GM12891 (cell line): Measurements from ENCODE around the gene ZFAND3.

Experiments
- DNase-seq: peaks from one replicate; pipeline ENCODE4 v3.0.0; 2011; ENCODE audit warnings: low spot score; ENCODE audit not compliant: insufficient read length
- FAIRE-seq: peaks from 2 replicates; lab custom pipeline; 2011; peaks lifted over from hg19 to GRCh38; lab: Jason Lieb, UNC
- PAX5 ChIP-seq: IDR thresholded peaks from 2 replicates; pipeline ENCODE4 v1.6.1; 2011; ENCODE audit warnings: low read length, moderate library complexity, mild to moderate bottlenecking; ENCODE audit not compliant: insufficient read depth, severe bottlenecking
- POLR2A ChIP-seq: IDR thresholded peaks from 2 replicates; pipeline ENCODE4 v1.6.1; 2011; ENCODE audit warnings: low read depth, low read length, control low read depth
- POLR2AphosphoS5 ChIP-seq: IDR thresholded peaks from 2 replicates; pipeline ENCODE4 v1.6.1; 2011; ENCODE audit warnings: low read depth, low read length, control low read depth
- POU2F2 ChIP-seq: IDR thresholded peaks from 2 replicates; pipeline ENCODE4 v1.6.1; 2011; ENCODE audit warnings: low read depth, mild to moderate bottlenecking, control low read depth, low read length, moderate library complexity
- SPI1 ChIP-seq: IDR thresholded peaks from 2 replicates; pipeline ENCODE4 v1.6.1; 2011; ENCODE audit warnings: low read depth, low read length, control low read depth
- TAF1 ChIP-seq: IDR thresholded peaks from 2 replicates; pipeline ENCODE4 v1.6.1; 2011; ENCODE audit warnings: low read depth, low read length, control low read depth

ZFAND3 gene

GRCh38 chr6:37994223-37994622 lies 174.7 kb downstream of the ZFAND3 start:
- FAIRE-seq (no peak), DNase-seq (no peak)
- TF ChIP-seq PAX5 (no peak), TAF1 (no peak), POU2F2 (no peak)

DNA sequence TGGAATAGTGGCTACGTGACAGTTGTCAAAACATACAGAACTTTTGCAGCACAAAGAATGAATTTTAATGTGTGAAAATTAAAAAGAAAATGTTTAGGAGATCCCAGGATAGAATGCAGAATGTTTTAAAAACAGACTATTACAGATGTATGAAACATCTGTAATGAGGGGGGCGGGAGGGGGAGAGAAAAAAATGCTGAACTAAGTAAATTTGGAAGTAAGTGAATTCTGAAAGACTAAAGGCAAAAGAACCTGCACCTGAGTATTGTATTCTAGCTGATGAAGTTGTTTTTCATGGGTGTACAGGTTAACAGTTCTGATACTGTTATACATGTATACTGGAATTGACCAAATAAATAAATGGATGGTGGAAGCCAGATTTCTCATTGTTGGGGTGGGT lies 178.8 kb downstream of the ZFAND3 start:
- FAIRE-seq, result no peak
- DNase-seq, result no peak

GRCh38 chr6:38001386-38001785 lies 181.9 kb downstream of the ZFAND3 start:
- DNase-seq, result no peak
- FAIRE-seq, result no peak
- TF ChIP-seq POLR2A, result no peak
- TF ChIP-seq TAF1, result no peak
- no peak for TF ChIP-seq SPI1

More for the DNA sequence above, 178.8 kb downstream of the ZFAND3 start:
- no peak for TF ChIP-seq POU2F2
- TF ChIP-seq SPI1, result no peak
- no peak for TF ChIP-seq POLR2A
- no peak for TF ChIP-seq TAF1
- TF ChIP-seq PAX5, result no peak
- TF ChIP-seq POLR2AphosphoS5, result no peak

DNA sequence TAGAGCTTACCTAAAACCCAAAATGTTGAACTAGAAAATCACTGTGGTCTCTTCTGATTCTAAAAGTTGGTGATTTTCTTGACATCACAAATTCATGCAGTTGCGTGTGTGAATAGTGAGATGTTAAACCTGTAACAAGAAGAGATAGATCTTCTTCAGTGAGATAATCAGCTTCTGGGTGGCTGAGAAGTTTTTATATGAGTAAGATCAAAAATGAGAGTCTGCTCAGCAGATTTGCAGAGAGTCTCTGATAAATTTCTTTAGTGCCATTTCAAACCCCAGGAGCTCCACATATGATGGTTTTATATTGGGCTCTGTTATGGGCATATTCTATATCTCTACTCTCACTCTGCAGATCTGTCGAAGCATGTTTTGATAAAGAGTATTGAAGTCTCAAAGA lies 185.4 kb downstream of the ZFAND3 start:
- no peak for DNase-seq
- FAIRE-seq, result no peak
- TF ChIP-seq POLR2AphosphoS5 (no peak), POLR2A (no peak), PAX5 (no peak), POU2F2 (no peak), TAF1 (no peak), SPI1 (no peak)

DNA sequence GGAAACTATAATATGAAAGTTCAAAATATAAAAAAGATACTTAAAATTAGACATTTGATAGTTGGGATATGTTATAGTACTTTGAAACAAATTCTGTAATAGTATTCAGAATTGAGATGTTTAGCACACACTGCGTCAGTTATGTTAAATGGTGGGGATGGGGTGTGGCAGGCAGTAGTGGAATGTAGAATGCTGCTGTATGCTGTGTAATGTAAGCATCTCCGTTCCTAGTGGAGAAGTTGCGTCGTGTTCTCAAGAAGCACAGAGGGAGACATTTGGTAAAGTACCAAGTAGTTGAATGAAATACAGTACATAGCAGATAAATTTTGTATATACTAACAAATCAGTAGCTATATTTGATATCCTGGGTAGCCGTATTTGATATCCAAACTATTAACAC lies 192.4 kb downstream of the ZFAND3 start:
- FAIRE-seq, result peak; percentile 48

DNA sequence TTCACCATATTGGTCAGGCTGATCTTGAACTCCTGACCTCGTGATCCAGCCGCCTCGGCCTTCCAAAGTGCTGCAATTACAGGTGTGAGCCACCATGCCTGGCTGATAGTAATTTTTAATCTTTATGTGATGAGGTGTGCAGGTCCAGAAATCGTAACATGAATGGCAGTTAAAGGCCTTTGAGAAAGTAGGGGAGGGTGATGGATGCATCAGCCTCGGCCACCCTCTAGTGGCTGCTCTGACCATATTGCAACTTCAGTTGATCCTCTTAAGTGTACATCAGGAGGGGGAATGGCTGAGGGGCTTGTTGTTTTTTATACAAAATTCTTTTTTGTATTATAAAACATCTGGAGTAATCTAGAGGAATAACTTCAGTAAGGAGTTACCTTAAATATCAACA lies 193.0 kb downstream of the ZFAND3 start:
- FAIRE-seq (peak; percentile 79), DNase-seq (peak; percentile 11)
- TF ChIP-seq POLR2A (no peak), POU2F2 (0 out of 2 replicates have a peak, but pooled peaks have one; percentile 14)

More for the DNA sequence above, 192.4 kb downstream of the ZFAND3 start:
- no peak for DNase-seq
- TF ChIP-seq POLR2AphosphoS5 (no peak), TAF1 (no peak), POLR2A (no peak), POU2F2 (no peak), PAX5 (no peak), SPI1 (no peak)

DNA sequence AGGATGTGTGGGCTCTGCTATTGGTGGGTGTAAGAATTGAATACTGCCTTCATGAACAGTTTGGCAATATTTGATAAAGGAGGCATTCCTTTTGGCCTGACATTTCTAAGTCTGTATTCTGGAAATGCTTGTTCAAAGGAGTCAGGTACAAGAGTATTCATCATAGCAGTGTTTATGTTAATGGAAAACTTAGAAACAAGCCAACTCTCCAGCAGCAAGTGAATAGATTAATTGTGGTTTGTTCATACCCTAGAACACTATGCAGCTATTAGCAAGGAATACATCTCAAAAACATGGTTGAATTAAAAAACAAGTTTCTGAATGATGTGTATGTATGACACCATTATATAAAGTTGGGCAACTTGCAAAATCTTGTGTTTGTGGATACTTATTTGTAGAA lies 195.8 kb downstream of the ZFAND3 start:
- FAIRE-seq, result no peak
- TF ChIP-seq PAX5 (no peak), POLR2AphosphoS5 (no peak), TAF1 (no peak), SPI1 (no peak), POLR2A (no peak), POU2F2 (no peak)
- DNase-seq, result no peak

- DNase-seq (no peak), FAIRE-seq (no peak)
- TF ChIP-seq TAF1, result no peak
- TF ChIP-seq POU2F2, result no peak
- TF ChIP-seq PAX5, result no peak
- TF ChIP-seq POLR2A, result no peak
- TF ChIP-seq SPI1, result no peak
- no peak for TF ChIP-seq POLR2AphosphoS5
Observed at GRCh38 chr6:38016824-38017223, 197.3 kb downstream of the ZFAND3 start.

DNA sequence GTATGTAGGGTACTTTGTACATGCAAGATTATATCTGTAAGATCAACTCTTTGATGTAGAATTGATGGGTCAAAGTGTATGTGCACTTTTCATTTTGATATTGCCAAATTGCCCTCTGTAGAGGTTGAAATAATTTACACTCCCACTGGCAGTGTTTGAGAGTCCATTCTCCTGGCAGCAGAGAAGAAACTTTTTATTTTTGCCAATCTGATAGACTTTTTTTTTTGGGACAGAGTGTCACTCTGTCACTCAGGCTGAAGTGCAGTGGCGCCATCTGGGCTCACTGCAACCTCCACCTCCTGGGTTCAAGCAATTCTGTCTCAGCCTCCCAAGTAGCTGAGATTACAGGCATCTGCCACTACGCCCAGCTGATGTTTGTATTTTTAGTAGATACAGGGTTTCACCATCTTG lies 199.2 kb downstream of the ZFAND3 start:
- FAIRE-seq, result no peak
- no peak for TF ChIP-seq PAX5
- no peak for TF ChIP-seq TAF1
- no peak for TF ChIP-seq SPI1
- TF ChIP-seq POU2F2, result no peak
- TF ChIP-seq POLR2A, result no peak
- TF ChIP-seq POLR2AphosphoS5, result no peak

DNA sequence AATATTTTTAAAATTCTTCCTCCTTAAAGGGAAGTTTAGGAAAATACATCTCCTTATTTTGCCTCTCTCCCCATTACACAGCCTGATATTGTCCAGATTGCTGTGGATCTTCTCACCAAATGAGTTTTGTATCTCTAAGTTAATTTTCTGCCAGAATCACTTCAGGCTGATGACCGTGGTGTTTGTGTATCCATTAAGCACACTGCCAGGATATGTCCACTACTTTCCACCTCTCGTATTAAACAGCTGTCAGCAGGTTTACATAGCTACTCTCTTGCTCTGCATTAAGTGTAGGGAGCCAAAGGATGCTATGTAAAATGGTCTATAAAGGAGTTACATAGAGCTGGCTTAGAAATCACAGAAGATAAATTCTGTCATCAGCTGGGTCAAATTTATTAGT lies 201.1 kb downstream of the ZFAND3 start:
- FAIRE-seq, result no peak
- DNase-seq, result no peak
- TF ChIP-seq TAF1 (no peak), POU2F2 (no peak)

More for the DNA sequence above, 199.2 kb downstream of the ZFAND3 start:
- no peak for DNase-seq

DNA sequence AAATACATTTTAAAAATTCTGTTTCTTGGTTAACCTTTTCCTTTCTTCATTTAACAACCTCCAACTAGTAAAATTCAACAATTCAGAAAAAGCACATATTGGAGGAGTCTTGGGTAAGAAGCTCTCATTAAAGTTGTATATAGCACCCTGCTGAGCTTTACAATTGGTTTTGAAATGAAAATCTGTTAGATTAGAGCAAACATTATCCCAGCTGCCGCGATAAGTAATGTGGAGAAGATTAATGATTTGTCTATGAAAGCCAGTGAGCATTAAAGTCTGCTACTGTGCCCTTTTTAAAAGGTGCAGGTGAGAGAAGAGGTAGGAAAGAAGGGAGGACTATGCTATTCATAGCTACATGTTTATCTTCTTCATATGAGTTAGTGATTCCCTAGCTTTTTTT lies 201.5 kb downstream of the ZFAND3 start:
- FAIRE-seq (no peak), DNase-seq (no peak)
- TF ChIP-seq SPI1 (no peak), PAX5 (no peak), POLR2A (no peak)
